Suppressor macrophage treated with lipopolysaccharide for 1 hour (primary cell): Measurements from ENCODE around the gene BATF3.
"Not testable (repeated sequence)": the region's sequence is repeated elsewhere in the genome, so short reads cannot be mapped to it uniquely, and the experiment has no call there.

Experiments used
- DNase-seq, 3 donors: peaks; one replicate each; pipeline ENCODE4 v3.0.0-alpha.2; 2020 to 2022

Gene BATF3

DNA sequence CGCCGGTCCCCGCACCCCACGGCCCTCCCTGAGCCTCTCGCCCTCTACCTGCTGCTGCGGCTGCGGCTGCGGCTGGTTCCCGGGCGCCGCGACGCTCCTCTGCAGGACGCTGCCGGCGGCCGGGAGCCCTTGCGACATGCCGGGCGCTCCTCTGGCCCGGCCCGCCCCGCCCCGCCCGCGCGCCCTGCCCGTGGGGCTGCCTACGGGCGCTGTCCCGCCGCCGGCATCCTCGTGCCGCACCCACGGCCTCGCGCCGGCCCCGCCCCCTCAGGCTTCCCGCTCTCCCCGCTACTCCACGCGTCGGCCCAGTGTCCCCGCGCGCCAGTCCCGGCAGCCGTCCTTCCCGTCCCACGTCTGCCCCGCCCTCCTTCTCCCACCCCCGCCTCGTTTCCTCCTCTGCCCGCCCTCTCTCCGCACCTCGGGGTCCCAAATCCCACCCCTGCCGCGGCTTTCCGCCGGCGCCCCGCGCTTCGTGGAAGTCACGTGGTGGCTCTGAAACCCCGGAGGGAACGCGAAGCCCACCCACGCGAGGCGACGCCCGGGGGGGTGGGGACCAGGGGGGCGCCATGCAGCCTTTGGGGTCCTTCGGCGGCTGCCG, at the start of gene BATF3:
Gene BATF3, minus strand, starts transcription at position 216 of the 598 bp plus-strand sequence. Its CDS starts 78 bp downstream, at position 138.
- peak; percentile 82 to 93 (median 85) for DNase-seq

DNA sequence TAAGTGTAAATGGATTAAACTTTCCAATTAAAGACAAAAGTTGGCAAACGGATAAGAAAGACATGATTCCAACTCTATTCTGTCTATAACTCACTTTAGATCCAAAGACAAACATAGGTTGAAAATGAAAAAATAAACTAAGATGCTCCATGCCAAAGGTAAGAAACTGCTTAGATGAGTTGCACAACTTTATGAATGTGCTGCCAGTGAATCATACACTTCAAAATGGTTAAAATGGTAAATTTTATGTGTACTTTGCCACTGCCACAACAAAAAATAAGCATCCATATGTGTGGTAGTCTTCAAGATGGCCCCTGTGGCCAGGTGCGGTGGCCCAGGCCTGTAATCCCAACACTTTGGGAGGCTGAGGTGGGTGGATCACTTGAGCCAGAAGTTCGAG, 46.9 kb upstream of the BATF3 start:
- DNase-seq: no peak

- no peak for DNase-seq
Observed at GRCh38 chr1:212745303-212745702, 45.7 kb upstream of the BATF3 start.

DNA sequence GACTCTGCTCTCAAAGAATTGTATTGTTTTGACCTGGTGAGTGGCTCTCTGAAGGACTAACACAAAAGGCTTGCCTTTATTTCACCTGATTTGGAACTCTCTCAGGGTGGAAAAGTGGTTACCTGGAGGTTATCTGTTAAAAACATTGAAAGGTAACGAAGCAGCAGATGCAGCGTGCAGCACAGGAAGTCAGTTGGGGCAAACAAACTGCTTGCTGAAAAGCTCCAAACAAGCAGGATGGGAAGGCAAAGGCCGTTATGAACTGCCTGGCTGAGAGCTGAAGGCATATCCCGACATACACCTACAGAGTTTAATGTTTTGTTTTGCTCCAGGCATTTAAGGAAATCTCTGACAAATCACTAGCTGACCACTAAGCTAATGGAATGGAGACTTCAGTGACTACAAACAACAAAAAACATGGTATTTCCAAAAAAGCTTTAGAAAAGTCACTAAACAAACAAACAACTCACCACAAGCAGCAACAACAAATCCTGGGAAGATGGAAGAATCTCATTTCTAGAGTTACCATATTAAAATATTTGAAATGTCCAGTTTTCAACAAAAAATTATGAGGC, 44.3 kb upstream of the BATF3 start:
- DNase-seq: no peak

GRCh38 chr1:212738330-212738729, 38.7 kb upstream of the BATF3 start:
- no peak for DNase-seq

- no peak for DNase-seq
Observed at GRCh38 chr1:212737559-212737958, 37.9 kb upstream of the BATF3 start.

- no peak for DNase-seq
Observed at GRCh38 chr1:212733109-212733508, 33.5 kb upstream of the BATF3 start.

GRCh38 chr1:212731630-212732029, 32.0 kb upstream of the BATF3 start:
- no peak for DNase-seq

DNA sequence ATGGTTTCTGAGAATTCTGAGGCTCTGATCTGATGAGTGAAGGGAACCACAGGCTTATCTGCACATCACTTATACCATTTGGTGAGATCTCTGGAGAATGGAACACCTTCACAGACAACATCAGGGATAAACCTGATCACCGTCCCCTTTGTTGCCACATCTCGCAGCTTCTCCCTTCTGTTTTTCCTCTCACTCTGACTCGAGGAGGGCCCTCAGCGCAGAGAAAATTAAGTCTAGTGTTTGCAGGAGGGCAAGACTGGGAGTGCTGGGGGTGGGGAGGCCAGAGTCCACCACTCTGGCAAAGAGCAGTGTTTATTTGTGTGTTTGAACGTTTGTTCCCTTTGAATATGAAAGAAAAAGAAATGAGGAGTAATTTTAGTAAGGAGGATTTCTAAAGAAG, 29.0 kb upstream of the BATF3 start:
- no peak for DNase-seq

DNA sequence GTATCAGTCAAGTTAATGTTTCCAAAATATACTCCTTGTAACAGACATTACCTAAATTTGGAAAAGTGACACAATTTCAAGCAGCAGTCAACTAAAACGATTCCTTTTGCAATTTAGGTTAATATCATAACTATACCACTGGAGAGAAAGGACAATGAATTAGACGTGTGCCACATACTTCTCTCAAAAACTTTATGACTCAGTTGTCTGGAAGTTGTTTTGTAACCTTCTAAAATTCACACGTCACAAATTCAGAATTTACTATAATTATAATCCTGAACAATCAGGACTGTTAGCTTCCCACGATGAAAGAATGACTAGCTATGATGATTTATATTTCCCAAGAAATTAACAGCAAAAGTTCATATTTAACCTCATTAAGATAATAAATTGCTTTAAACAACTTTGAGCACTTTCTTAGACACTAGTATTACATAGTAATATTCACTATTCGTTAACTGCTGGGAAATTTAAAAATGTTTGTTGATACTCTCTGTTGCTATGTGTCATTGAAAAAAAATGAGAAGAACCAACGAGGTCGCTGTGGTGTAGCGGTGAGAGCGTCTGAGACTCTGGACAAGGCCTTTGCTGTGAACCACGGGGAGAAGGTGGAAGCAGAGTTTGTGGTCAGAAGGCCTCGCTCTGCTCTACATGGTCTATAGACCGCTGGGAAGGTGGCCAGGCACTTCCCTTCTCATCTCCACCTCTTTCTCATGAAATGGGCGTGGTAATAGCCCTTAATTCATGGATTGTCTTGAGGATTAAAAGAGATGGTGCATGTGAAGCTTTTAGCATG, 27.9 kb upstream of the BATF3 start:
- DNase-seq: peak in 2 of 3 donors; percentile 8 to 54

- DNase-seq: not testable (repeated sequence)
Observed at GRCh38 chr1:212724679-212725078, 25.0 kb upstream of the BATF3 start.

- DNase-seq: peak in 1 of 3 donors; percentile 23
Observed at GRCh38 chr1:212722270-212722957, 22.8 kb upstream of the BATF3 start.

DNA sequence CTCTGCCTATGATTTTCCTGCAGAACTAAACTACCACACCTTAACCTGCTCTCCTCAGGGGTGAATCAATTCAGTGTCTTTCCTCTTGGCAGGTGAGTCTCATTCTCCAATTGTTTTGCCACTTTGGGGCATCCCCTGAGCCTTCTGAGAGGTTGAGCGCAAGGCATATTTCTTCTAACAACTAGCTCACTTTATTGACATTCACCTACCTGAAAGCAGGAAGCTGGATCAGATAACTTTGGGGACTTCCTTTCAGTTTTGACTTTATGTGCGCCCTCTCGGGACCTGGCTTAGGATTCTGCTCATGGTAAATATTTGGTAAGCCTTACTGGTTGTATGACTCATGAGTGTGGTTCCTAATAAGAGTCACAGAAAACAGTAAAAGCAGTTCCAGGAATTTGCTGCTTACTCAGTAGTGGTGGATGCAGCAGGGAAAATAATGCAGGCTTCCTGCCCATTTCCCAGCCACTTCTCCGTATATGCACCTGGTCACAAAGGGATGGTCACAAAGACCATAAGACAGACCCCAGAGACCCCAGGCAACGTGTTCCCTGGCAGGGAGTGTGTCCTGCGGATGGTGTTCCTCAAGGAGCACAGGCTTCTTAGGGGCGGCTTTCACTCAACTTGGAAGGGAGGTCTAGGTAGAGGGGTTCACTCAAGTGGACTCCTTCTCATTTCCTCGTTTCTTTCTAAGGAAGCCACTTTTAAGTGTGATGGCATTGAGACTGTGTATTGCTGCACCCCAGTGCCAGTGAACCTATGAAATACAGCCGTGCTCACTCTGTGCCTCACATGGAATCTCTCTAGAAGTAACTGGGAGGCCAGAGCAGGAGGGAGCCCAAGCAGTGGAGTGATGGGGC, 22.0 kb upstream of the BATF3 start:
- peak; percentile 43 to 83 (median 52) for DNase-seq

DNA sequence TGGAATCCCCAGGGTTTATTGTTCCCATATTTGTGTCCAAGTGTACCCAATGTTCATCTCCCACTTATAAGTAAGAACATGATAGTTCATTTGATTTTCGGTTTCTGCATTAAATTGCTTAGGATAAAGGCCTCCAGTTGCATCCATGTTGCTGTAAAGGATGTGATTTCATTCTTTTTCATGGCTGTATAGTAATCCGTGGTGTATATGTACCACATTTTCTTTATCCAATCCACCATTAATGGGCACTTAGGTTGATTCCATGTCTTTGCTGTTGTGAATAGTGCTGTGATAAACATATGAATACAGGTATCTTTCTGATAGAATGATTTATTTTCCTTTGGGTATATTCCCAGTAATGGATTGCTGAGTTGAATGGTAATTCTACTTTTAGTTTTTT, 20.0 kb upstream of the BATF3 start:
- no peak for DNase-seq

- DNase-seq: peak; percentile 54 to 75 (median 66)
Observed at GRCh38 chr1:212718499-212718898, 18.9 kb upstream of the BATF3 start.

- peak; percentile 60 to 85 (median 65) for DNase-seq
Observed at GRCh38 chr1:212716161-212716560, 16.5 kb upstream of the BATF3 start.

- no peak for DNase-seq
Observed at GRCh38 chr1:212713465-212714136, 14.0 kb upstream of the BATF3 start.

DNA sequence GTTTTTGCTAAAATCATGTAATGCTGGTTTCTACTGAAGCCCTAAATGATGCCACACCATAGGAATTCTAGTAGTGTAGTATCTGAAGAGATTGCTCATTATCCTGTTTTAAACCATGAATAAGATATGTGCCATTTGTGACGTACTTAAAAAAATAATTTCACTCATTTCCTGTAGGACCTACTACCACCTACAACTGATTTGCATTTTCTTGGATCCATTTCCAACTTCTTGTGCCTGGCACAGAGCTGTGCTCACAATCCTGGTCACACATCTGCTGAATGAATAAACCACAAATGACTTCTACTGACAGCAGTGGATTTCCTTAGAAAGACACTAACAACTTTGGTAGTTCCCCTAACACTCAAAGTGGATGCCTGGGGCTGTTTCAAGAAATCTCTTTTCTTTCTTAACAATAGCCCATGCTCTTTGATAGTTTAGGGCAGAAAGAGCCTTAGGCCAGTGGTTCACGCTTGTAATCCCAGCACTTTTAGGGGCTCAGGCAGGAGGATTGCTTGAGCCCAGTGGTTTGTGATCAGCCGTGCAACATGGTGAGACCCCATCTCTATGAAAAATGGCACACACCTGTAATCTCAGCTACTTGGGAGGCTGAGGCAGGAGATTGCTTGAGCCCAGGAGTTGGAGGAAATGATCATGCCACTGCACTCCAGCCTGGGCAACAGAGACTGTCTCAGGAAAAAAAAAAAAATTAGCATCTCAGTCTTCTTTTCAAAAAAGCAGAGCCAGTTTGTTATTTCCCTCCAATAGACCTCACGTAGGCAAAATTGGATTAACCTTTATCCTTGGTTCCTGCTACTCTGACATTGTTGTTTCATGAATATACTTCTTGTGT, 13.0 kb upstream of the BATF3 start:
- peak; percentile 40 to 90 (median 53) for DNase-seq

DNA sequence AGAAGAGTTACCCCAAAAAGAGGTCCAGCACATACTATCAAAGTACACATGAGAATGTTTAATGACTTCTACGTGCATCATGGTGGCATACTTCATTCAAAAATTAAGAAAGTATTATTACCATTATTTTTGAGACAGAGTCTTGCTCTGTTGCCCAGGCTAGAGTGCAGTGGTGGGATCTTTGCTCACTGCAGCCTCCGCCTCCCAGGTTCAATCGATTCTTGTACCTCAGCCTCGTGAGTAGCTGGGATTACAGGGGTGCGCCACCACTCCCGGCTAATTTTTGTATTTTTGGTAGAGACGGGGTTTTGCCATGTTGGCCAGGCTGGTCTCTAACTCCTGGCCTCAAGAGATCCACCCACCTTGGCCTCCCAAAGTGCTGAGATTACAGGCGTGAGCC, 12.3 kb upstream of the BATF3 start:
- not testable (repeated sequence) for DNase-seq

- peak in 1 of 3 donors; percentile 26 for DNase-seq
Observed at GRCh38 chr1:212710566-212710965, 10.9 kb upstream of the BATF3 start.
